Progenitor cell of endocrine pancreas (in vitro differentiated cells): Measurements from ENCODE around the gene DUSP7. TPM values are rescaled to one million over a fixed set of nuclear protein-coding genes. Genes with fewer than 3 reads are reported as not detected.

ENCODE experiments used
- DNase-seq: peaks from one replicate; pipeline ENCODE4 v3.0.0; 2021; ENCODE audit warnings: low spot score; ENCODE audit not compliant: unreplicated experiment
- H3K27ac Mint-ChIP-seq: 2 replicates; pipeline ENCODE4 v1.8.0; 2021; ENCODE audit warnings: mild to moderate bottlenecking, moderate library complexity, mixed read lengths
- H3K27me3 Mint-ChIP-seq: 2 replicates; pipeline ENCODE4 v1.8.0; 2021; ENCODE audit warnings: mixed read lengths
- H3K36me3 Mint-ChIP-seq: 2 replicates; pipeline ENCODE4 v1.8.0; 2022; ENCODE audit warnings: mixed read lengths; ENCODE audit not compliant: insufficient read depth
- H3K4me1 Mint-ChIP-seq: 2 replicates; pipeline ENCODE4 v1.8.0; 2021; ENCODE audit warnings: low read depth, mixed read lengths
- H3K4me3 Mint-ChIP-seq: 2 replicates; pipeline ENCODE4 v1.8.0; 2021; ENCODE audit warnings: low read depth, mild to moderate bottlenecking, moderate library complexity, mixed read lengths
- H3K9me3 Mint-ChIP-seq: 2 replicates; pipeline ENCODE4 v1.8.0; 2021; ENCODE audit warnings: low read depth, mixed read lengths
- total RNA-seq: library from RNA; stranded (reverse); gene quantifications from 2 replicates; pipeline ENCODE4 v1.2.1, GENCODE V29; 2021
- TF ChIP-seq, protein P1 (sequence below): fragments of 200-600 bp; sonication (generic); IDR thresholded peaks from one replicate; pipeline ENCODE4 v1.5.0; 2021; ENCODE audit warnings: antibody characterized with exemption, mild to moderate bottlenecking; ENCODE audit not compliant: unreplicated experiment

DUSP7 gene
- total RNA-seq, 1 donor from 2014 or later, result 10.3 TPM

DNA sequence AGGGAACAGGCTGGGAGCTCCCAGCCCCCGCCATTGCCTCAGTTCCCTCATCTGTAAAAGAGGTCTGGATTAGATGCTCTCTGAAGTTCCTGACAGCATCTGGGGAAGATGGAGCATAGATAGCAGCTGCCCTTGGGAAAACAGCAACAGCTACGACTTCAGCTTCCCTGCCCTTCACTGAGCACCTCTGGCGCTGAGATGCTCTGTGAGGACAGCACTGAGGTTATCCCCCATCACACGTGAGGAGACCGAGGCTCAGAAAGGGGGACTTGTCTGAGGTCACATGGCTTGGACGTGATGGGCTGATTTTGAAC lies 49.6 kb downstream of the DUSP7 start:
- peaks cover 3% of the 10 kb centered on the region for H3K4me1 Mint-ChIP-seq

DNA sequence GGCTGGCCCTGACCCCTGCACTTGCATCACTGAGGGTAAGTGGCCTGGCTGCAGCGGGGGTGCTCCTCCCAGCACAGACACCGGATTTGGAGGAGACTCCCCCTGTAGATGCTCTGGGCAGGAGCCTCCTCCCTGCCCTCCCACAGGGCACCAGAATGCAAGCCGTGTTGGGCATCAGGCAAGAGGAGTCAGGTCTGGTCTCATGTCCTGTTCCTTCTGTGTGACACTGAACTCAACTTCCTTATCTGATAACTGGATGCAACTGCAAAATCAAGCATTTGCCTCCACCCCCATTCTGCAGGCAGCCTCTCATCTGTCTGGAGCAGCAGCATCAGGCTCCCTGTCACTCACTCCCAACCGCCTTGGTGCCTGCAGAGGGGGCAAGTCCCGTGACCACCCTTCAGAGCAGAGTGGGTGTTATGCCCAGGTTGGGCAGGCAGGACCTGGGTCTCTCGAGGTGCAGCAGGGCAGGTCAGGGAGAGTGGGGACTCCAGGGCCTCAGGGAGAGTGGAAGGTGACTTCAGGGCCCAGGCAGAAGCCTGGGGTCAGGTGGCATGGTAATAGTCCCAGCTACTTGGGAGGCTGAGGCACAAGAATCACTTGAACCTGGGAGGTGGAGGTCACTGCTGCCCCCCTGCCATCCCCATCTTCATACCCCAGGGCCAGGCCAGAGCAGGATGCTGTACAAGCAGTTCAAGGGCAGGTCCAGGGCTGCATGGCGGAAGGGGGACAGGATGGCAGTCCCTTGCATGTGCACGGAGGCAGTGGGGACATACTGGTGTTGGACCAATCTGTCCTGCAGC lies 50.2 kb downstream of the DUSP7 start:
- no peaks in the 10 kb centered on the region for H3K36me3 Mint-ChIP-seq
- peaks cover 22% of the 10 kb centered on the region for H3K27me3 Mint-ChIP-seq
- H3K9me3 Mint-ChIP-seq, result no peaks in the 10 kb centered on the region
- H3K4me3 Mint-ChIP-seq, result no peak overlapping the region
- H3K4me1 Mint-ChIP-seq, result peaks cover 3% of the 10 kb centered on the region
- no peak overlapping the region for H3K27ac Mint-ChIP-seq
- DNase-seq, result no peak
- TF ChIP-seq, protein P1, sequence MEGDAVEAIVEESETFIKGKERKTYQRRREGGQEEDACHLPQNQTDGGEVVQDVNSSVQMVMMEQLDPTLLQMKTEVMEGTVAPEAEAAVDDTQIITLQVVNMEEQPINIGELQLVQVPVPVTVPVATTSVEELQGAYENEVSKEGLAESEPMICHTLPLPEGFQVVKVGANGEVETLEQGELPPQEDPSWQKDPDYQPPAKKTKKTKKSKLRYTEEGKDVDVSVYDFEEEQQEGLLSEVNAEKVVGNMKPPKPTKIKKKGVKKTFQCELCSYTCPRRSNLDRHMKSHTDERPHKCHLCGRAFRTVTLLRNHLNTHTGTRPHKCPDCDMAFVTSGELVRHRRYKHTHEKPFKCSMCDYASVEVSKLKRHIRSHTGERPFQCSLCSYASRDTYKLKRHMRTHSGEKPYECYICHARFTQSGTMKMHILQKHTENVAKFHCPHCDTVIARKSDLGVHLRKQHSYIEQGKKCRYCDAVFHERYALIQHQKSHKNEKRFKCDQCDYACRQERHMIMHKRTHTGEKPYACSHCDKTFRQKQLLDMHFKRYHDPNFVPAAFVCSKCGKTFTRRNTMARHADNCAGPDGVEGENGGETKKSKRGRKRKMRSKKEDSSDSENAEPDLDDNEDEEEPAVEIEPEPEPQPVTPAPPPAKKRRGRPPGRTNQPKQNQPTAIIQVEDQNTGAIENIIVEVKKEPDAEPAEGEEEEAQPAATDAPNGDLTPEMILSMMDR, result no peak

More for the DNA sequence above, 49.6 kb downstream of the DUSP7 start:
- Mint-ChIP-seq H3K36me3 (no peaks in the 10 kb centered on the region), H3K4me3 (no peak overlapping the region), H3K27me3 (peaks cover 22% of the 10 kb centered on the region), H3K9me3 (no peaks in the 10 kb centered on the region), H3K27ac (no peak overlapping the region)
- no peak for DNase-seq
- TF ChIP-seq, protein P1, result no peak

- no peak for DNase-seq
- Mint-ChIP-seq H3K9me3 (no peaks in the 10 kb centered on the region), H3K27me3 (peaks cover 19% of the 10 kb centered on the region), H3K4me3 (no peak overlapping the region), H3K36me3 (no peaks in the 10 kb centered on the region), H3K27ac (no peak overlapping the region), H3K4me1 (peaks cover 3% of the 10 kb centered on the region)
- TF ChIP-seq, protein P1, result no peak
These were observed 50.8 kb downstream of the DUSP7 start for GRCh38 chr3:52005571-52005986.

GRCh38 chr3:52004906-52005395 lies 51.4 kb downstream of the DUSP7 start:
- peaks cover 3% of the 10 kb centered on the region for H3K4me1 Mint-ChIP-seq
- TF ChIP-seq, protein P1, result no peak
- H3K27ac Mint-ChIP-seq, result no peak overlapping the region
- no peaks in the 10 kb centered on the region for H3K9me3 Mint-ChIP-seq
- peaks cover 19% of the 10 kb centered on the region for H3K27me3 Mint-ChIP-seq
- H3K4me3 Mint-ChIP-seq, result no peak overlapping the region
- no peak for DNase-seq
- no peaks in the 10 kb centered on the region for H3K36me3 Mint-ChIP-seq

GRCh38 chr3:52004163-52004787 lies 52.1 kb downstream of the DUSP7 start:
- TF ChIP-seq, protein P1, result peak; percentile 66
- H3K27ac Mint-ChIP-seq, result no peak overlapping the region
- no peak overlapping the region for H3K4me3 Mint-ChIP-seq
- H3K9me3 Mint-ChIP-seq, result no peaks in the 10 kb centered on the region
- H3K27me3 Mint-ChIP-seq, result peaks cover 19% of the 10 kb centered on the region
- H3K4me1 Mint-ChIP-seq, result peaks cover 3% of the 10 kb centered on the region
- peak; percentile 46 for DNase-seq
- H3K36me3 Mint-ChIP-seq, result no peaks in the 10 kb centered on the region
